Measurements from ENCODE around the gene SYK. TPM values are rescaled to one million over a fixed set of nuclear protein-coding genes. Genes with fewer than 3 reads are reported as not detected.

The SYK gene
- total and polyA plus RNA-seq, 2 experiments from 2014 or later, result not detected

DNA sequence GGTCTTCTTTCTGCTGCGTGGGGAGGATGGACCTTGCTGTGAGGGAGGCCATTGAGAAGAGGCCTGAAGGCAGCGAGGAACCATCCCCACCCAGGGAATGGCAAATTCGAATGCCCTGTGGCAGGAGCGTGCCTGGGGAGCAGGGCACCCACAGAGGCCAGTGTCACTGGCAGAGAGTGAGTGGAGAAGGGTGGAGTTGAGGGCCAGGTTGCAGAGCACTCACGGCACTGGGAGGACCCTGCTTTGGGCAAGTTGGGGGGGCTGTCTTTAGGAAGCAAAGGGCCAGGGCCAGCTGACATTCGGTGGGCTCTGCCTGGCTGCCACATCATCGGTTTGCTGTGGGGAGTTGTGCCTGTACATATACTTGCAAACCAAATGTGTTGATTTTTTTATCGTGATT is 47.2 kb downstream of the SYK start:
- H3K9me3 ChIP-seq (ENCODE audit: low read depth), result no peaks in the 10 kb centered on the region
- no peak overlapping the region for H3K27ac ChIP-seq
- no peaks in the 10 kb centered on the region for H3K27me3 ChIP-seq
- no peak overlapping the region for H3K4me3 ChIP-seq
- no peaks in the 10 kb centered on the region for H3K36me3 ChIP-seq
- TF ChIP-seq, protein P1, sequence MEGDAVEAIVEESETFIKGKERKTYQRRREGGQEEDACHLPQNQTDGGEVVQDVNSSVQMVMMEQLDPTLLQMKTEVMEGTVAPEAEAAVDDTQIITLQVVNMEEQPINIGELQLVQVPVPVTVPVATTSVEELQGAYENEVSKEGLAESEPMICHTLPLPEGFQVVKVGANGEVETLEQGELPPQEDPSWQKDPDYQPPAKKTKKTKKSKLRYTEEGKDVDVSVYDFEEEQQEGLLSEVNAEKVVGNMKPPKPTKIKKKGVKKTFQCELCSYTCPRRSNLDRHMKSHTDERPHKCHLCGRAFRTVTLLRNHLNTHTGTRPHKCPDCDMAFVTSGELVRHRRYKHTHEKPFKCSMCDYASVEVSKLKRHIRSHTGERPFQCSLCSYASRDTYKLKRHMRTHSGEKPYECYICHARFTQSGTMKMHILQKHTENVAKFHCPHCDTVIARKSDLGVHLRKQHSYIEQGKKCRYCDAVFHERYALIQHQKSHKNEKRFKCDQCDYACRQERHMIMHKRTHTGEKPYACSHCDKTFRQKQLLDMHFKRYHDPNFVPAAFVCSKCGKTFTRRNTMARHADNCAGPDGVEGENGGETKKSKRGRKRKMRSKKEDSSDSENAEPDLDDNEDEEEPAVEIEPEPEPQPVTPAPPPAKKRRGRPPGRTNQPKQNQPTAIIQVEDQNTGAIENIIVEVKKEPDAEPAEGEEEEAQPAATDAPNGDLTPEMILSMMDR (IDR thresholded peaks at IDR 0.05; ENCODE audit: low read depth, low read length), result no peak
- no peaks in the 10 kb centered on the region for H3K4me1 ChIP-seq (ENCODE audit: low read depth)
- DNase-seq (ENCODE audit: low read depth in 1 of 2, low spot score in 1 of 2), result no peak

DNA sequence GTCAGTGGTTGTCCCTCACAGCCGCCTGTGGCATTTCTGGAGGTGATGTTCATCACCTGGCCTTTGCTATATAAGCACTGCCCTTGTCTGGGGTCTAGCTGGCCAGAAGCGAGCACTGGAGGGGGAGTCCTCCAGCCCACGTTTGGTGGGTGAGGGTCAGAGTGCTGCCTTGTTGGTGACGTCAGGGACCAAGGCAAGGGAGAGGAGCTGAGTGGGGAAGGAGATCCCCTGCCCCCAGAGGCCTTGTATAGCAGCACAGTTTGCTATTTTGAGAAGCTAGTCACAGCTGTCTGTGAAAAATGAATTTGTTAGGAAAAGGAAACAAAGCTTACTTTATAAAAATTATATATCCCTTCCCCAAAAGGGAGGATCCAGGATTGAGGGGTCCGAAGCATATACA is 49.8 kb downstream of the SYK start:
- no peaks in the 10 kb centered on the region for H3K27me3 ChIP-seq
- H3K4me3 ChIP-seq, result no peak overlapping the region
- H3K9me3 ChIP-seq (ENCODE audit: low read depth), result no peaks in the 10 kb centered on the region
- peak in 1 of 2 donors; percentile 15 for DNase-seq (ENCODE audit: low read depth in 1 of 2, low spot score in 1 of 2)
- no peak overlapping the region for H3K27ac ChIP-seq
- H3K4me1 ChIP-seq (ENCODE audit: low read depth), result peaks cover 4% of the 10 kb centered on the region
- no peaks in the 10 kb centered on the region for H3K36me3 ChIP-seq
- TF ChIP-seq, protein P1 (IDR thresholded peaks at IDR 0.05; ENCODE audit: low read depth, low read length), result no peak

DNA sequence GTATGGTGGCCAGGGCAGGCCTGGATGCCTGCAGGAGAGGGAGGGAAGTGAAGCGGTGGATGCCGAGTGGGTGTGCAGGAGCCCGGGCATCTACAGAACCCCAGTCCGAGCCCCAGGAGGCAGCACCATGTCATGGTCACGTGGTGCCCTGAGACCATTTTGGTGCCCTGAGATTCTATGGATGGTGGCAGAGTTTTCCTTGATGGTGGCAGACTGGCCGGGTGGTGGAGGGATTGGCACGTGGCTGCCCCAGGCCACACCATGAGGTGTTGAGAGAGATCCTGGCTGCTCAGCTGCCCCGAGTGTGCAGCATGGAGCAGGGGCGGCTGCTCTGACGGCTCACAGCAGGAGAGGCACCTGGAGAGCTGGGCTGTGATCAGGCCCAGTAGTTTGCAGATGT is 52.3 kb downstream of the SYK start:
- Histone ChIP-seq H3K27me3 (no peaks in the 10 kb centered on the region), H3K4me3 (no peak overlapping the region), H3K27ac (no peak overlapping the region), H3K36me3 (no peaks in the 10 kb centered on the region), H3K4me1 (ENCODE audit: low read depth) (peaks cover 4% of the 10 kb centered on the region), H3K9me3 (ENCODE audit: low read depth) (no peaks in the 10 kb centered on the region)
- TF ChIP-seq, protein P1 (IDR thresholded peaks at IDR 0.05; ENCODE audit: low read depth, low read length), result no peak
- no peak for DNase-seq (ENCODE audit: low read depth in 1 of 2, low spot score in 1 of 2)

DNA sequence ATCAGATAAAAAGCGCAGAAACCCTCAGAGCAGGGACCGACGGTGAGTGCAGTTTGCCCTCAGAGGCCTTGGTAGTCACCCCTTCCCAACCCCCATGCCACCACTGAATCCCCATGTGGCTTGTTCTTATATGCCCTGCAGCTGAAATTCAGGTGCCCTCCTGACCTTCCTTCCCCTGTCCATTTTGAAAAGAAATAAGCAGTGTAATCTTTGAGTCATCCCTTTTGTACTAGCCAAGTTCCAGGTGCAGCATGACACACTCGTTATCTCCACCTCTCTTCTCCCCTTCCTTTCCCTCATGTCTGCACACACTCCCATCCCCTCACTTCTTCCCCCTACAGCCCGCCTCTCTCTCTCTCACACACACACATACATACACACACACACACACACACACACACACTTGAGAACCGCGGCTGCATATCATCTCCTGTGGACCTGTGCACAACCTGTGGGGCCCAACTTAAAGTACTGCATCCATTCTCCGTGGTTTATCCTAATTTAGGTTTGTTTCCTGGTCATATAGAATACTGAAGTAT is 53.1 kb downstream of the SYK start:
- H3K36me3 ChIP-seq, result no peaks in the 10 kb centered on the region
- no peaks in the 10 kb centered on the region for H3K9me3 ChIP-seq (ENCODE audit: low read depth)
- H3K27ac ChIP-seq, result no peak overlapping the region
- TF ChIP-seq, protein P1 (IDR thresholded peaks at IDR 0.05; ENCODE audit: low read depth, low read length), result no peak
- H3K27me3 ChIP-seq, result no peaks in the 10 kb centered on the region
- H3K4me1 ChIP-seq (ENCODE audit: low read depth), result peaks cover 4% of the 10 kb centered on the region
- no peak overlapping the region for H3K4me3 ChIP-seq
- no peak for DNase-seq (ENCODE audit: low read depth in 1 of 2, low spot score in 1 of 2)

DNA sequence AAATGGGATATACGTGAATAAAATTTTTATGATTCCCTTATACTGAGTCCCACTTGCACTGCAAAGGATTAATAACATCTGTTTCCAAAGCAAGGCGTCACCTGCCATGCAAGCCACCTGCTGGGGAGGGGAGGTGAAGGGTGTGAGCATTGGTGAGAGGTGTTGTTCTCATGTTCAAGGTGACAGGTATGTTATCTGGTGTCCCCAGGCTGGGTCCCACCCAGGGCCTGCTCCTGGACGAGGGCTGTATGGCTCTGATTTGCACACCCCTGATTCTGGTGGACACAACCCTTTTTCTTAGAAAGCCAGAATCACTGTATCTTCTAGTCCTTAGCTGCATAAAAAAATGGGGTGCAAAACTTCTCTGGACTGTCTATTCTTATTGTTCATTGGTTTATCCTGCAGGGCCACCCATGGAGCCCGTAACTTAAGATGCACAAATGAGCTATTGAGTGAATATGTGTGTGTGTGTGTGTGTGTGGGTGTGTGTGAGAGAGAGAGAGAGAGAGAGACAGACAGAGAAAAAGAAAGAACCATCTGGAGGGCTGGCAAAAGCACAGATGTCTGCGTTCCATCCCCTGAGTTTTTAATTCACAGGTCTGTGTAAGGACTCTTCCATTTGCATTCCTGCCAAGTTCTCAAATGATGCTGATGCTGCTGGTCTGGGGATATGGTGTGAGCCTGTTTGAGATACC is 53.7 kb downstream of the SYK start:
- Histone ChIP-seq H3K27me3 (no peaks in the 10 kb centered on the region), H3K36me3 (no peaks in the 10 kb centered on the region), H3K9me3 (ENCODE audit: low read depth) (no peaks in the 10 kb centered on the region), H3K27ac (no peak overlapping the region), H3K4me1 (ENCODE audit: low read depth) (peaks cover 4% of the 10 kb centered on the region), H3K4me3 (no peak overlapping the region)
- TF ChIP-seq, protein P1 (IDR thresholded peaks at IDR 0.05; ENCODE audit: low read depth, low read length), result no peak
- DNase-seq (ENCODE audit: low read depth in 1 of 2, low spot score in 1 of 2), result no peak
